Measurements from ENCODE around the gene ALOX5AP. TPM values are rescaled to one million over a fixed set of nuclear protein-coding genes. Genes with fewer than 3 reads are reported as not detected.

ALOX5AP gene
- total and polyA plus RNA-seq, 4 experiments from 2014 or later: 53.7 to 569 (median 215) TPM

- Mint-ChIP-seq H3K36me3 (no peaks in the 10 kb centered on the region), H3K27ac (peak overlapping the region in 1 of 7 donors; percentile 60), H3K27me3 (no peaks in the 10 kb centered on the region), H3K9me3 (no peaks in the 10 kb centered on the region), H3K4me3 (no peak overlapping the region), H3K4me1 (peaks cover 24 to 48% (median 33%) of the 10 kb centered on the region in 4 donors)
- CTCF ChIA-PET (ENCODE audit: partially characterized antibody): interaction anchor here (0.7 to 1.4 kb wide), 4 partner anchors 8 to 122 kb away, joined by 3 to 6 read pairs (median 4); no protein-coding TSS in a partner anchor
- intact Hi-C loops (cut with micrococcal nuclease): loop anchor here (5.0 kb wide), 1 partner anchor 57 kb away; no protein-coding TSS in a partner anchor
- POLR2A ChIA-PET (ENCODE audit: partially characterized antibody): no interaction called here
- Histone ChIP-seq H3K4me1 (ENCODE audit: insufficient read depth, low read length) (peaks cover 34% of the 10 kb centered on the region), H3K4me3 (ENCODE audit: low read length in 2 of 2) (no peak overlapping the region), H3K27ac (ENCODE audit: low read depth, low read length) (no peak overlapping the region), H3K27me3 (ENCODE audit: insufficient read depth, low read length) (no peaks in the 10 kb centered on the region), H3K9me3 (ENCODE audit: control insufficient read depth in 1 of 2, low read length in 2 of 2) (no peaks in the 10 kb centered on the region), H3K36me3 (ENCODE audit: insufficient read depth, low read length) (no peaks in the 10 kb centered on the region)
- DNase-seq: no peak
Observed at GRCh38 chr13:30798776-30799355, 63.5 kb downstream of the ALOX5AP start.

GRCh38 chr13:30799356-30799824, 64.0 kb downstream of the ALOX5AP start:
- no peaks in the 10 kb centered on the region for H3K27me3 Mint-ChIP-seq
- ChIA-PET POLR2A (ENCODE audit: partially characterized antibody) (no interaction called here), CTCF (ENCODE audit: partially characterized antibody) (interaction anchor here (0.7 to 1.4 kb wide), 3 partner anchors 8 to 118 kb away, joined by 3 to 6 read pairs (median 4); no protein-coding TSS in a partner anchor)
- peaks cover 34% of the 10 kb centered on the region for H3K4me1 ChIP-seq (ENCODE audit: insufficient read depth, low read length)
- H3K4me3 ChIP-seq (ENCODE audit: low read length in 2 of 2): no peak overlapping the region
- no peak overlapping the region for H3K27ac ChIP-seq (ENCODE audit: low read depth, low read length)
- H3K36me3 ChIP-seq (ENCODE audit: insufficient read depth, low read length): no peaks in the 10 kb centered on the region
- H3K27me3 ChIP-seq (ENCODE audit: insufficient read depth, low read length): no peaks in the 10 kb centered on the region
- H3K9me3 ChIP-seq (ENCODE audit: control insufficient read depth in 1 of 2, low read length in 2 of 2): no peaks in the 10 kb centered on the region
- peaks cover 24 to 48% (median 32%) of the 10 kb centered on the region in 4 donors for H3K4me1 Mint-ChIP-seq
- H3K36me3 Mint-ChIP-seq: no peaks in the 10 kb centered on the region
- no peaks in the 10 kb centered on the region for H3K9me3 Mint-ChIP-seq
- DNase-seq: no peak
- intact Hi-C loops (cut with micrococcal nuclease): loop anchor here (5.0 kb wide), 1 partner anchor 57 kb away; no protein-coding TSS in a partner anchor
- no peak overlapping the region for H3K4me3 Mint-ChIP-seq
- H3K27ac Mint-ChIP-seq: no peak overlapping the region

GRCh38 chr13:30800107-30800506, 64.8 kb downstream of the ALOX5AP start:
- Mint-ChIP-seq H3K36me3 (no peaks in the 10 kb centered on the region), H3K4me3 (no peak overlapping the region), H3K9me3 (no peaks in the 10 kb centered on the region), H3K4me1 (peaks cover 24 to 42% (median 27%) of the 10 kb centered on the region in 4 donors), H3K27me3 (no peaks in the 10 kb centered on the region), H3K27ac (peak overlapping the region in 2 of 7 donors; percentile 12 to 48)
- Histone ChIP-seq H3K9me3 (ENCODE audit: control insufficient read depth in 1 of 2, low read length in 2 of 2) (no peaks in the 10 kb centered on the region), H3K27me3 (ENCODE audit: insufficient read depth, low read length) (no peaks in the 10 kb centered on the region), H3K36me3 (ENCODE audit: insufficient read depth, low read length) (no peaks in the 10 kb centered on the region), H3K27ac (ENCODE audit: low read depth, low read length) (no peak overlapping the region), H3K4me3 (ENCODE audit: low read length in 2 of 2) (no peak overlapping the region), H3K4me1 (ENCODE audit: insufficient read depth, low read length) (peaks cover 29% of the 10 kb centered on the region)
- CTCF ChIA-PET (ENCODE audit: partially characterized antibody): no interaction called here
- POLR2A ChIA-PET (ENCODE audit: partially characterized antibody): no interaction called here
- intact Hi-C loops (cut with micrococcal nuclease): loop anchor here (5.0 to 10.0 kb wide), 2 partner anchors 228 to 245 kb away; no protein-coding TSS in a partner anchor
- DNase-seq: no peak

- intact Hi-C loops (cut with micrococcal nuclease): loop anchor here (1.0 to 10.0 kb wide), 5 partner anchors 186 to 338 kb away; partner anchors contain the start of genes HMGB1 and USPL1
- Histone ChIP-seq H3K9me3 (ENCODE audit: control insufficient read depth in 1 of 2, low read length in 2 of 2) (no peaks in the 10 kb centered on the region), H3K4me3 (ENCODE audit: low read length in 2 of 2) (no peak overlapping the region), H3K36me3 (ENCODE audit: insufficient read depth, low read length) (no peaks in the 10 kb centered on the region), H3K27me3 (ENCODE audit: insufficient read depth, low read length) (no peaks in the 10 kb centered on the region), H3K4me1 (ENCODE audit: insufficient read depth, low read length) (peaks cover 9% of the 10 kb centered on the region), H3K27ac (ENCODE audit: low read depth, low read length) (no peak overlapping the region)
- DNase-seq: no peak
- ChIA-PET POLR2A (ENCODE audit: partially characterized antibody) (no interaction called here), CTCF (ENCODE audit: partially characterized antibody) (interaction anchor here (0.7 to 4.5 kb wide), 16 partner anchors 10 to 550 kb away, joined by 3 to 29 read pairs (median 4); no protein-coding TSS in a partner anchor)
- Mint-ChIP-seq H3K27me3 (no peaks in the 10 kb centered on the region), H3K4me1 (peaks cover 7 to 21% (median 8%) of the 10 kb centered on the region in 4 donors), H3K4me3 (peak overlapping the region in 4 of 8 donors; percentile 32 to 76 (median 62)), H3K27ac (peak overlapping the region in 4 of 7 donors; percentile 46 to 70 (median 62)), H3K9me3 (peaks cover 0 to 1% (median 0%) of the 10 kb centered on the region in 8 donors), H3K36me3 (no peaks in the 10 kb centered on the region)
Observed at GRCh38 chr13:30802501-30802900, 67.2 kb downstream of the ALOX5AP start.

- Histone ChIP-seq H3K27ac (ENCODE audit: low read depth, low read length) (no peak overlapping the region), H3K4me3 (ENCODE audit: low read length in 2 of 2) (no peak overlapping the region), H3K4me1 (ENCODE audit: insufficient read depth, low read length) (peaks cover 9% of the 10 kb centered on the region), H3K36me3 (ENCODE audit: insufficient read depth, low read length) (no peaks in the 10 kb centered on the region), H3K9me3 (ENCODE audit: control insufficient read depth in 1 of 2, low read length in 2 of 2) (no peaks in the 10 kb centered on the region), H3K27me3 (ENCODE audit: insufficient read depth, low read length) (no peaks in the 10 kb centered on the region)
- POLR2A ChIA-PET (ENCODE audit: partially characterized antibody): interaction anchor here (1.4 kb wide), 1 partner anchor 338 kb away, joined by 9 read pairs; the partner anchor contains the start of gene HMGB1
- peak; percentile 71 to 78 (median 74) for DNase-seq
- no peaks in the 10 kb centered on the region for H3K27me3 Mint-ChIP-seq
- intact Hi-C loops (cut with micrococcal nuclease): loop anchor here (1.0 to 10.0 kb wide), 8 partner anchors 124 to 671 kb away; partner anchors contain the start of genes HMGB1 and USPL1
- CTCF ChIA-PET (ENCODE audit: partially characterized antibody): interaction anchor here (0.6 to 4.9 kb wide), 23 partner anchors 7 to 551 kb away, joined by 3 to 29 read pairs (median 5); partner anchors contain the start of gene ALOX5AP
- H3K27ac Mint-ChIP-seq: peak overlapping the region in 4 of 7 donors; percentile 46 to 70 (median 62)
- peaks cover 7 to 21% (median 8%) of the 10 kb centered on the region in 4 donors for H3K4me1 Mint-ChIP-seq
- H3K36me3 Mint-ChIP-seq: no peaks in the 10 kb centered on the region
- peak overlapping the region; percentile 32 to 76 (median 62) for H3K4me3 Mint-ChIP-seq
- H3K9me3 Mint-ChIP-seq: peaks cover 0 to 1% (median 0%) of the 10 kb centered on the region in 8 donors
Observed at GRCh38 chr13:30802953-30803478, 67.7 kb downstream of the ALOX5AP start.

- Mint-ChIP-seq H3K36me3 (no peaks in the 10 kb centered on the region), H3K27ac (peak overlapping the region in 3 of 7 donors; percentile 25 to 67 (median 62)), H3K27me3 (no peaks in the 10 kb centered on the region), H3K4me1 (peaks cover 7 to 21% (median 8%) of the 10 kb centered on the region in 4 donors), H3K4me3 (peak overlapping the region in 2 of 8 donors; percentile 32 to 43), H3K9me3 (peaks cover 0 to 1% (median 0%) of the 10 kb centered on the region in 8 donors)
- ChIA-PET POLR2A (ENCODE audit: partially characterized antibody) (interaction anchor here (1.4 kb wide), 1 partner anchor 338 kb away, joined by 9 read pairs; the partner anchor contains the start of gene HMGB1), CTCF (ENCODE audit: partially characterized antibody) (interaction anchor here (0.7 to 4.9 kb wide), 21 partner anchors 8 to 433 kb away, joined by 3 to 29 read pairs (median 5); partner anchors contain the start of gene ALOX5AP)
- H3K36me3 ChIP-seq (ENCODE audit: insufficient read depth, low read length): no peaks in the 10 kb centered on the region
- no peak for DNase-seq
- no peaks in the 10 kb centered on the region for H3K9me3 ChIP-seq (ENCODE audit: control insufficient read depth in 1 of 2, low read length in 2 of 2)
- H3K27ac ChIP-seq (ENCODE audit: low read depth, low read length): no peak overlapping the region
- intact Hi-C loops (cut with micrococcal nuclease): loop anchor here (1.0 to 10.0 kb wide), 7 partner anchors 124 to 671 kb away; partner anchors contain the start of genes HMGB1 and USPL1
- no peak overlapping the region for H3K4me3 ChIP-seq (ENCODE audit: low read length in 2 of 2)
- peaks cover 9% of the 10 kb centered on the region for H3K4me1 ChIP-seq (ENCODE audit: insufficient read depth, low read length)
- H3K27me3 ChIP-seq (ENCODE audit: insufficient read depth, low read length): no peaks in the 10 kb centered on the region
Observed at GRCh38 chr13:30803749-30804148, 68.4 kb downstream of the ALOX5AP start.
